Progenitor cell of endocrine pancreas (in vitro differentiated cells): Measurements from ENCODE around the gene KCNJ11. TPM values are rescaled to one million over a fixed set of nuclear protein-coding genes. Genes with fewer than 3 reads are reported as not detected.

Source experiments
- DNase-seq: peaks from one replicate; pipeline ENCODE4 v3.0.0; 2021; ENCODE audit warnings: low spot score; ENCODE audit not compliant: unreplicated experiment
- H3K27ac Mint-ChIP-seq: 2 replicates; pipeline ENCODE4 v1.8.0; 2021; ENCODE audit warnings: mild to moderate bottlenecking, moderate library complexity, mixed read lengths
- H3K27me3 Mint-ChIP-seq: 2 replicates; pipeline ENCODE4 v1.8.0; 2021; ENCODE audit warnings: mixed read lengths
- H3K36me3 Mint-ChIP-seq: 2 replicates; pipeline ENCODE4 v1.8.0; 2022; ENCODE audit warnings: mixed read lengths; ENCODE audit not compliant: insufficient read depth
- H3K4me1 Mint-ChIP-seq: 2 replicates; pipeline ENCODE4 v1.8.0; 2021; ENCODE audit warnings: low read depth, mixed read lengths
- H3K4me3 Mint-ChIP-seq: 2 replicates; pipeline ENCODE4 v1.8.0; 2021; ENCODE audit warnings: low read depth, mild to moderate bottlenecking, moderate library complexity, mixed read lengths
- H3K9me3 Mint-ChIP-seq: 2 replicates; pipeline ENCODE4 v1.8.0; 2021; ENCODE audit warnings: low read depth, mixed read lengths
- CTCF ChIP-seq: fragments of 200-600 bp; sonication (generic); IDR thresholded peaks from one replicate; pipeline ENCODE4 v1.5.0; 2021; ENCODE audit warnings: antibody characterized with exemption, mild to moderate bottlenecking; ENCODE audit not compliant: unreplicated experiment
- total RNA-seq: library from RNA; stranded (reverse); gene quantifications from 2 replicates; pipeline ENCODE4 v1.2.1, GENCODE V29; 2021

KCNJ11 gene
- total RNA-seq, 1 donor from 2014 or later, result 8.1 TPM

GRCh38 chr11:17394743-17395390, 6.4 kb upstream of the KCNJ11 start:
- no peak for DNase-seq
- Mint-ChIP-seq H3K4me3 (no peak overlapping the region), H3K27me3 (peaks cover 28% of the 10 kb centered on the region), H3K4me1 (no peaks in the 10 kb centered on the region), H3K27ac (no peak overlapping the region), H3K9me3 (no peaks in the 10 kb centered on the region), H3K36me3 (no peaks in the 10 kb centered on the region)
- TF ChIP-seq CTCF, result no peak

GRCh38 chr11:17393472-17393871, 5.0 kb upstream of the KCNJ11 start:
- Mint-ChIP-seq H3K27me3 (peaks cover 19% of the 10 kb centered on the region), H3K36me3 (no peaks in the 10 kb centered on the region), H3K4me3 (no peak overlapping the region), H3K4me1 (no peaks in the 10 kb centered on the region), H3K27ac (no peak overlapping the region), H3K9me3 (no peaks in the 10 kb centered on the region)
- no peak for TF ChIP-seq CTCF
- DNase-seq, result no peak

GRCh38 chr11:17392872-17393271, 4.4 kb upstream of the KCNJ11 start:
- no peak for DNase-seq
- H3K9me3 Mint-ChIP-seq, result no peaks in the 10 kb centered on the region
- no peaks in the 10 kb centered on the region for H3K36me3 Mint-ChIP-seq
- peaks cover 18% of the 10 kb centered on the region for H3K27me3 Mint-ChIP-seq
- H3K27ac Mint-ChIP-seq, result no peak overlapping the region
- TF ChIP-seq CTCF, result no peak
- no peak overlapping the region for H3K4me3 Mint-ChIP-seq
- no peaks in the 10 kb centered on the region for H3K4me1 Mint-ChIP-seq

GRCh38 chr11:17391493-17392355, 3.3 kb upstream of the KCNJ11 start:
- Mint-ChIP-seq H3K27me3 (peaks cover 20% of the 10 kb centered on the region), H3K27ac (no peak overlapping the region), H3K4me1 (no peaks in the 10 kb centered on the region), H3K9me3 (no peaks in the 10 kb centered on the region), H3K4me3 (no peak overlapping the region), H3K36me3 (peaks cover 1% of the 10 kb centered on the region)
- no peak for TF ChIP-seq CTCF
- no peak for DNase-seq

GRCh38 chr11:17389957-17390649, 1.6 kb upstream of the KCNJ11 start:
- Mint-ChIP-seq H3K4me3 (peak overlapping the region; percentile 64), H3K27ac (no peak overlapping the region), H3K27me3 (peaks cover 20% of the 10 kb centered on the region)

More at GRCh38 chr11:17389957-17390649, 1.6 kb upstream of the KCNJ11 start:
- no peak for DNase-seq
- H3K36me3 Mint-ChIP-seq, result peaks cover 3% of the 10 kb centered on the region
- no peaks in the 10 kb centered on the region for H3K4me1 Mint-ChIP-seq
- H3K9me3 Mint-ChIP-seq, result no peaks in the 10 kb centered on the region
- TF ChIP-seq CTCF, result no peak
